ENCODE data around the gene BCAT1.

GRCh38 chr12:24903329-24904088 lies 45.4 kb downstream of the BCAT1 start:
- TF ChIP-seq TAF1 (IDR thresholded peaks at IDR 0.05; ENCODE audit: borderline replicate concordance, low read depth, low read length) (no peak), POLR2A (IDR thresholded peaks at IDR 0.05; ENCODE audit: low read depth, low read length) (no peak), POLR2AphosphoS5 (IDR thresholded peaks at IDR 0.05; ENCODE audit: low read depth, low read length) (no peak)
